ENCODE results near the gene RNF8. TPM values are rescaled to one million over a fixed set of nuclear protein-coding genes. Genes with fewer than 3 reads are reported as not detected.
A peak's percentile ranks its signal among the peaks of the same experiment; 100 is the strongest.

Gene RNF8
- total and polyA plus RNA-seq, 8 donors = 8.7 to 46.0 (median 15.3) TPM

GRCh38 chr6:37309692-37310091, 44.1 kb upstream of the RNF8 start:
- peaks cover 13 to 44% (median 34%) of the 10 kb centered on the region in 4 donors for H3K36me3 ChIP-seq
- peaks cover 0 to 14% (median 5%) of the 10 kb centered on the region in 4 donors for H3K4me1 ChIP-seq
- H3K9me3 ChIP-seq = no peaks in the 10 kb centered on the region
- H3K4me3 ChIP-seq = no peak overlapping the region
- H3K27ac ChIP-seq = no peak overlapping the region
- TF ChIP-seq CTCF (IDR thresholded peaks at IDR 0.05) (no peak), POLR2AphosphoS5 (IDR thresholded peaks at IDR 0.05) (no peak), EP300 (IDR thresholded peaks at IDR 0.05) (no peak), POLR2A (IDR thresholded peaks at IDR 0.05) (no peak)
- no peak for DNase-seq
- 64 to 98% (median 68%) methylated on average over 3 of the region's 3 CpGs for WGBS, 5 donors
- intact Hi-C loops (cut with DNase I; ENCODE audit: low total_unique reads) = no loop called here
- no peaks in the 10 kb centered on the region for H3K27me3 ChIP-seq

- peaks cover 0 to 14% (median 5%) of the 10 kb centered on the region in 4 donors for H3K4me1 ChIP-seq
- TF ChIP-seq EP300 (IDR thresholded peaks at IDR 0.05) (no peak), POLR2AphosphoS5 (IDR thresholded peaks at IDR 0.05) (no peak), POLR2A (IDR thresholded peaks at IDR 0.05) (no peak), CTCF (IDR thresholded peaks at IDR 0.05) (no peak)
- H3K9me3 ChIP-seq = no peaks in the 10 kb centered on the region
- WGBS, 5 donors = 85 to 93% (median 91%) methylated on average over 3 of the region's 3 CpGs
- peaks cover 22 to 46% (median 41%) of the 10 kb centered on the region in 4 donors for H3K36me3 ChIP-seq
- H3K4me3 ChIP-seq = no peak overlapping the region
- H3K27me3 ChIP-seq = no peaks in the 10 kb centered on the region
- H3K27ac ChIP-seq = no peak overlapping the region
- intact Hi-C loops (cut with DNase I; ENCODE audit: low total_unique reads) = no loop called here
- DNase-seq = no peak
Measured at GRCh38 chr6:37310966-37311365, 42.8 kb upstream of the RNF8 start.

- H3K4me1 ChIP-seq = peaks cover 0 to 14% (median 5%) of the 10 kb centered on the region in 4 donors
- H3K27ac ChIP-seq = no peak overlapping the region
- TF ChIP-seq POLR2A (IDR thresholded peaks at IDR 0.05) (no peak), EP300 (IDR thresholded peaks at IDR 0.05) (no peak), CTCF (IDR thresholded peaks at IDR 0.05) (no peak), POLR2AphosphoS5 (IDR thresholded peaks at IDR 0.05) (no peak)
- WGBS, 5 donors = 49 to 61% (median 53%) methylated on average over 2 of the region's 2 CpGs
- H3K27me3 ChIP-seq = no peaks in the 10 kb centered on the region
- H3K9me3 ChIP-seq = no peaks in the 10 kb centered on the region
- DNase-seq = peak in 1 of 2 donors; percentile 32
- H3K36me3 ChIP-seq = peaks cover 31 to 47% (median 45%) of the 10 kb centered on the region in 4 donors
- intact Hi-C loops (cut with DNase I; ENCODE audit: low total_unique reads) = no loop called here
- no peak overlapping the region for H3K4me3 ChIP-seq
Measured at GRCh38 chr6:37311741-37312473, 41.9 kb upstream of the RNF8 start.

- no peak for TF ChIP-seq EP300 (IDR thresholded peaks at IDR 0.05)
- TF ChIP-seq CTCF (IDR thresholded peaks at IDR 0.05) = no peak
- no peak for TF ChIP-seq POLR2A (IDR thresholded peaks at IDR 0.05)
- no peak for TF ChIP-seq POLR2AphosphoS5 (IDR thresholded peaks at IDR 0.05)
- Histone ChIP-seq H3K27me3 (no peaks in the 10 kb centered on the region), H3K4me1 (peaks cover 0 to 4% (median 1%) of the 10 kb centered on the region in 4 donors), H3K27ac (no peak overlapping the region), H3K4me3 (no peak overlapping the region), H3K36me3 (peaks cover 46 to 66% (median 64%) of the 10 kb centered on the region in 4 donors), H3K9me3 (no peaks in the 10 kb centered on the region)
- no peak for DNase-seq
- WGBS, 5 donors = 89 to 93% (median 91%) methylated on average over 13 of the region's 13 CpGs
- intact Hi-C loops (cut with DNase I; ENCODE audit: low total_unique reads) = no loop called here
Measured at GRCh38 chr6:37313723-37314486, 39.9 kb upstream of the RNF8 start.
